SU-DHL-6 (cell line): Measurements from ENCODE around the gene WTAP.

ENCODE experiments used
- EZH2phosphoT487 ChIP-seq: fragments of 200-600 bp; sonication (generic), shearing (Covaris generic); conservative IDR thresholded peaks from 2 replicates; pipeline ENCODE4 v1.6.1; 2018; ENCODE audit warnings: mild to moderate bottlenecking, antibody characterized with exemption, low read length, moderate library complexity, mixed read lengths
- TF ChIP-seq, protein P1 (sequence below): fragments of 200-600 bp; sonication (generic); IDR thresholded peaks from one replicate; pipeline ENCODE4 v1.5.1; 2017; ENCODE audit warnings: antibody characterized with exemption, mild to moderate bottlenecking, low read length, moderate library complexity; ENCODE audit not compliant: insufficient read depth, poor library complexity, severe bottlenecking

DNA sequence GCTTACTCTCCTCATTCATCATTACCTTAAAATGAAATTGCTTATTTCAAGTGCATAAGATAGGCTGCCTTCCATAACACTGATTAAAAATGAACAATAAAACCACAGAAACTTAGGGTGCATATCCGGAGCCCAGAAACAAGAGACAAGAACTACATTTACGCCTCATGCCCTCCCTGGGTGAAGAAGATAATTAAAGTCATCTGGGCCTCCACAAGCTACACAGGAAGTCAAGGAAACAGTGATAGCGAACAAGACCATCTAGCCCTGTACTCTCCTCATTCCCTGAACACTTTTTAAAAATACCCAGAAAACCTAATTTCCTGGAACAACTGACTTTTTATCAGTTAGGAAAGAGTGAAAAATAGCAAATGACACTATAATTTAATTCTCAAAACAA, 40.6 kb upstream of the WTAP start:
- TF ChIP-seq, protein P1, sequence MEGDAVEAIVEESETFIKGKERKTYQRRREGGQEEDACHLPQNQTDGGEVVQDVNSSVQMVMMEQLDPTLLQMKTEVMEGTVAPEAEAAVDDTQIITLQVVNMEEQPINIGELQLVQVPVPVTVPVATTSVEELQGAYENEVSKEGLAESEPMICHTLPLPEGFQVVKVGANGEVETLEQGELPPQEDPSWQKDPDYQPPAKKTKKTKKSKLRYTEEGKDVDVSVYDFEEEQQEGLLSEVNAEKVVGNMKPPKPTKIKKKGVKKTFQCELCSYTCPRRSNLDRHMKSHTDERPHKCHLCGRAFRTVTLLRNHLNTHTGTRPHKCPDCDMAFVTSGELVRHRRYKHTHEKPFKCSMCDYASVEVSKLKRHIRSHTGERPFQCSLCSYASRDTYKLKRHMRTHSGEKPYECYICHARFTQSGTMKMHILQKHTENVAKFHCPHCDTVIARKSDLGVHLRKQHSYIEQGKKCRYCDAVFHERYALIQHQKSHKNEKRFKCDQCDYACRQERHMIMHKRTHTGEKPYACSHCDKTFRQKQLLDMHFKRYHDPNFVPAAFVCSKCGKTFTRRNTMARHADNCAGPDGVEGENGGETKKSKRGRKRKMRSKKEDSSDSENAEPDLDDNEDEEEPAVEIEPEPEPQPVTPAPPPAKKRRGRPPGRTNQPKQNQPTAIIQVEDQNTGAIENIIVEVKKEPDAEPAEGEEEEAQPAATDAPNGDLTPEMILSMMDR, result no peak
- no peak for TF ChIP-seq EZH2phosphoT487
